Measurements from ENCODE around the gene NFS1.
"Not testable (repeated sequence)": the region's sequence is repeated elsewhere in the genome, so short reads cannot be mapped to it uniquely, and the experiment has no call there.

The NFS1 gene

DNA sequence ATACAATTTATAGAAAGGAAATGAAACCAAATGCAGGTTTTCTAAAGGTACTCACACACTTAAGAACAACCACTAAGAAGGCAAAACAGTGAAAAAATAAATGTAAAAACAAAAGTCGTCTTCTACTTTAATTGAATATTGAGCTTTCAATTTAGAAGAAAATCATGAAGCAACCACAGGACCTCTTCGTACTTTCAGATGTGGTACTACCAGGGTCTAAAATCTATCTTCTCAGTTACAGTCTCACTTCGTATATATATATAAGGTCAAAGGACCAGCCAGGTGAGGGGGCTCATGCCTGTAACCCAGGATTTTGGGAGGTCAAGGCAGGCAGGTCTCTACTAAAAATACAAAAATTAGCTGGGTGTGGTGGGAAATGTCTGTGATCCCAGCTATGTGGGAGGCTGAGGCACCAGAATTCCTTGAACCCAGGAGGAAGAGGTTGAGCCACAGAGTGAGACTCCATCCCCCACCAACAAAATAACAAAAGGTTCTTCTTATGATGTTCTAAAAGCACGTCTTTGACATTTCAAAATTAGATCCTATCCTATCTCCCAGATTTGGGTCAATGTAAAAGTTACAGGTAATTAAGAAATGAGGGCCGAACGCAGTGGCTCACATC lies 12.5 kb upstream of the NFS1 start:
- H3K4me3 ChIP-seq (ENCODE audit: control insufficient read depth, low read depth, low read length), result no peak overlapping the region
- no peak for DNase-seq (ENCODE audit: low read depth)
- TF ChIP-seq CTCF (IDR thresholded peaks at IDR 0.05; ENCODE audit: control insufficient read depth, insufficient read depth, low read depth, low read length, missing control alignments), result no peak

- no peak overlapping the region for H3K4me3 ChIP-seq (ENCODE audit: control insufficient read depth, low read depth, low read length)
- no peak for TF ChIP-seq CTCF (IDR thresholded peaks at IDR 0.05; ENCODE audit: control insufficient read depth, insufficient read depth, low read depth, low read length, missing control alignments)
- no peak for DNase-seq (ENCODE audit: low read depth)
Measured at GRCh38 chr20:35710884-35711587, 11.9 kb upstream of the NFS1 start.

GRCh38 chr20:35710039-35710438 lies 10.9 kb upstream of the NFS1 start:
- DNase-seq (ENCODE audit: low read depth), result no peak
- H3K4me3 ChIP-seq (ENCODE audit: control insufficient read depth, low read depth, low read length), result no peak overlapping the region
- TF ChIP-seq CTCF (IDR thresholded peaks at IDR 0.05; ENCODE audit: control insufficient read depth, insufficient read depth, low read depth, low read length, missing control alignments), result no peak

DNA sequence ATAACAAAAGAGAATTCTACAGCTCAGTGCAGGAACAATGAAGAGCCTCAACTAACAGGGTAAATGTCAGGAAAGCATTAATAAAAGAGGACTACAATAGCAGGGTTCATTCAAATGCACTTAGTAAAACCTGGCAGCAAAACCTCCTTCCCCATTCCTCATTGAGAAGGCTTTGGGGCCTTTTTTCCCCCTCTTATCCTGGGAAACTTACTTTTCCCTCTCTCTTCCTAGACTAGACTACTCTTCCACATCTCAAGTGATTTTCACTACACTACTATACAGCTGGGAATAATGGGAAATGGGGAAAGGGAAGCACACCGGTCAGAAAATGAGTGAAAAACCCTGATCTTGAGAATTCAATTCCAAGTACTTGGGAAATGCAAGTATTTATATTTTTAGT lies 10.1 kb upstream of the NFS1 start:
- no peak for TF ChIP-seq CTCF (IDR thresholded peaks at IDR 0.05; ENCODE audit: control insufficient read depth, insufficient read depth, low read depth, low read length, missing control alignments)
- no peak for DNase-seq (ENCODE audit: low read depth)

GRCh38 chr20:35708502-35708901 lies 9.3 kb upstream of the NFS1 start:
- no peak for TF ChIP-seq CTCF (IDR thresholded peaks at IDR 0.05; ENCODE audit: control insufficient read depth, insufficient read depth, low read depth, low read length, missing control alignments)
- H3K4me3 ChIP-seq (ENCODE audit: control insufficient read depth, low read depth, low read length), result no peak overlapping the region
- no peak for DNase-seq (ENCODE audit: low read depth)

More for the DNA sequence above, 10.1 kb upstream of the NFS1 start:
- H3K4me3 ChIP-seq (ENCODE audit: control insufficient read depth, low read depth, low read length), result no peak overlapping the region

- not testable (repeated sequence) for H3K4me3 ChIP-seq (ENCODE audit: control insufficient read depth, low read depth, low read length); DNase-seq (ENCODE audit: low read depth)
Measured at GRCh38 chr20:35706591-35707529, 7.7 kb upstream of the NFS1 start.

DNA sequence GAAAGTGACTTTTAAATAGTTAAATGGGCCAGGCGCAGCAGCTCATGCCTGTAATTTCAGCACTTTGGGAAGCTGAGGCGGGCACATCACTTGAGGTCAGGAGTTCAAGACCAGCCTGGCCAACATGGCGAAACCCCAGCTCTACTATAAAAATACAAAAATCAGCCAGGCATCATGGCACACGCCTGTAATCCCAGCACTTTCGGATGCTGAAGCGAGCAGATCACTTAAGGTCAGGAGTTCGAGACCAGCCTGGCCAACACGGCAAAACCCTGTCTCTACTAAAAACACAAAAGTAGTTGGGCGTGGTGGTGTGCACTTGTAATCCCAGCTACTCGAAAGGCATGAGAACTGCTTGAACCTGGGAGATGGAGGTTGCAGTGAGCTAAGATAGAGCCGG lies 6.7 kb upstream of the NFS1 start:
- DNase-seq (ENCODE audit: low read depth), result not testable (repeated sequence)

More for the DNA sequence above, 6.7 kb upstream of the NFS1 start:
- H3K4me3 ChIP-seq (ENCODE audit: control insufficient read depth, low read depth, low read length), result not testable (repeated sequence)

Data from AG09309 (cell line).